GM08714 (cell line): ENCODE measurements around the gene SLC25A47.
"Not testable (repeated sequence)": the region's sequence is repeated elsewhere in the genome, so short reads cannot be mapped to it uniquely, and the experiment has no call there.

Experiments used
- H3K4me3 ChIP-seq: fragments of 200-500 bp; sonication (Bioruptor generic); 2 replicates; pipeline ENCODE4 v1.5.1; 2014; ENCODE audit warnings: mild to moderate bottlenecking, low read length, inconsistent platforms
- ZNF274 ChIP-seq: IDR thresholded peaks from 2 replicates; pipeline ENCODE4 v1.6.1; 2012; ENCODE audit warnings: mild to moderate bottlenecking, low read depth, low read length

The SLC25A47 gene

DNA sequence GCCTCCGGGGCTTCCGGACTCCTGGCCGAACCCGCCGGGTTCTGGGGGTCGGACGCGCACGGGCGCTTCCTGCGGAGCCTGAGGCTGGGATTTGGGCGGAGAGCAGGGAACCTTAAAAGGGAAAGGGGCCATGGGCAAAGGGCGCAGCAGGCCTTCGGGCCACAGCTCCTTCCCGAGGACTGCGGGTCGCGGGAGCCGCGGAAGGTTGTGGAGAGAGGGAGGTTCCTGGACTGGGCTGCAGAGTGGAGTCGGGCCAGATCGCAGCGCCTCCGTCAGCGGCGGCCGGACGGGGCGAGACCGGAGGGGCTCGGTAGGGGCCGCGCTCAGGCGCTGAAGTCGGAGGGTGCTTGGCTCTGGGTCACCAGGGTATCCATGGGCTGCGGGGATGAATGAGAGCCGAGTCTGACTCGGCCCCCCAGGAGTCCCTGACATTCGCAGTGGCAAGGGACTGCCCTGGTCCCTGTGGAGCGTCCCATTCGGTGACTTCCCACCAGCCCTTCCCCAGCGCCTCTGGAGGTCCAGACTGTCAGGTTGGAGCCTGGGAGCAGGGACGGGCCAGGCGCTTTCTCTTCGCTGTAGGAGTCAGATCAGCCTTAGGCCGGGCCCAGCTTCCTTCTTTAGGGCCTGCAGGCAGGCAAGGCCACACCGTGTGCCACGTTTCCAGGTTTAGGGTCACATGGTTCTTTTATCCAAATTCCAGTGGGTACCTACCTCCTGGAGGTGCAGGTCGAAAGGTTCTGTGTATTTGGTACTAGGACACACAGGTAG lies 16.0 kb upstream of the SLC25A47 start:
- no peak for TF ChIP-seq ZNF274

DNA sequence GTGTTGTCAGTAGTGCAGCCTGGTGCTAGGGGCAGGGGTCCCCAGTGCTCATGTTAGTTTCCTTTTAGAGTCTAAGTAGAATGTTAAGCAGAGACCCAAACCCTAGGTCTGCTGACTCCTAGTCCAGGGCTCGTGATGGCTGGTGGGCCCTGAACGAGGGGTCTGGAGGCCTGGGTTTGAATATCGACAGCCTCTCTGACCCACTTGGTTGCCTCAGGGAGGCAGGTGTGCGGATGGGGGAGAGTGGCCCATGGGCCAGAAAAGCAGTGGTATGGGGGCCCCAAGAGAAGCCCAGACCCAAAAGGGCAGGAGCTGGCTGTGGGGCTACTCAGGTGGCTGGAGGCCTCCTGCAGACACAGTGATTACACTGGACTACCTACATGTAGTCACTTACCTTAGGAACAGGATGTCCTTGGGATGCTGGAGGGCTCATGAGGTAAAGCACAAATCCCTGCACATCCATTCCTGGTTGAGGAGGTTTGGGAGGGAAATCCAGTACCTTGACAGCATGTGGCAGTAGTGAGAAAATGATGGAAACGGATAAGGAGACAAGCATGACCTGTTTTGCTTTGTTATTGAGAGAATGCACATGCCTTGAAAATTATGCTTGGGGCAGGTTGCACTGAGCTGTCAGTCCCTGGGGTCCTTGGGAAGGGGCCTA lies 15.2 kb upstream of the SLC25A47 start:
- H3K4me3 ChIP-seq: no peak overlapping the region
- TF ChIP-seq ZNF274: no peak

More for the DNA sequence above, 16.0 kb upstream of the SLC25A47 start:
- H3K4me3 ChIP-seq: peak overlapping the region; percentile 54; the same call in 1 of the 2 replicates

DNA sequence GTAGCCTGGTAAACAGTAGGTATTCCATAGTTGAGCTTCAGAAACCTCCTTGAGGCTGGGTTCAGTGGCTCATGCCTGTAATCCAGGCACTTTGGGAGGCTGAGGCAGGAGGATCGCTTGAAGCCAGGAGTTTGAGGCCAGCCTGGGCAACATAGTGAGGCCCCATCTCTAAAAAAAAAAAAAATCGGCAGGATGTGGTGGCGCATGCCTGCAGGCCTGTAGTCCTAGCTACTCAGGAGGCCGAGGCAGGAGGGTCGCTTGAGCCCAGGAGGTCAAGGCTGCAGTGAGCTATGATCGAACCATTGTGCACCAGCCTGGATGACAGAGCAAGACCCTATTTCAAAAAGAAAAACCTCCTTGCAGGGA lies 14.7 kb upstream of the SLC25A47 start:
- H3K4me3 ChIP-seq: not testable (repeated sequence)

DNA sequence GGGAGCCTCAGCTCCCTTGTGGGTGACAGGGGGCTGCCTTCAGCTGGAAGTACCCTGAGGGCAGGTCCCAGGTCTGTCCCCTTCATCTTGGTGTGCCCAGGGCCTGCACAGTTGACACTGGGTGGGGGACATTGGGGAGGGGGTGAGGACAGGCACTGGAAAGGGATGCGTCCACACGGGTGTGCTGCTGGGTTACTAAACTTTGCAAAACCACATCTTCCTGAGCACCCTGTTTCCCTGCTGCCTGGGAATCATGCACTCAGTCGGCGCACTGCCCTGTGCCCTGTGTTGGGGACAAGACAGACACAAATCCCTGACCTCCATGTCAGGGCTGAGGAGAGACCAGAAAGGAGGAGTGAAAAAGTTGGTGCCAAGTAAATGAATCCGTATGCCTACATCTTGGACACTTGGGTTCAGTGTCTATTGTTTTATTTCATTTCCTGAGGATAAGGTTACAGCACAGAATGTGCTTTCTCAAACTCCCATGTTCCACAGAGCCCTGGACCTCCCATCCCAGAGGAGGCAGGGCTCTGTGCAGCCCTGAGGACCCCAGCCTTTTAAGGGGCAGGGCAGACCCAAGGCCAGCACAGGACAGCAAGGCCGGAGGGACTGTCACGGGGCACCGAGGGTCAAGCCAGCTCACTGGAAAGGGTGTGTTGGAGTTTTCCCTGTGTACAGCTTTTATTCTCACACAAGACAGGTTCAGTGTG lies 14.0 kb upstream of the SLC25A47 start:
- no peak for TF ChIP-seq ZNF274

DNA sequence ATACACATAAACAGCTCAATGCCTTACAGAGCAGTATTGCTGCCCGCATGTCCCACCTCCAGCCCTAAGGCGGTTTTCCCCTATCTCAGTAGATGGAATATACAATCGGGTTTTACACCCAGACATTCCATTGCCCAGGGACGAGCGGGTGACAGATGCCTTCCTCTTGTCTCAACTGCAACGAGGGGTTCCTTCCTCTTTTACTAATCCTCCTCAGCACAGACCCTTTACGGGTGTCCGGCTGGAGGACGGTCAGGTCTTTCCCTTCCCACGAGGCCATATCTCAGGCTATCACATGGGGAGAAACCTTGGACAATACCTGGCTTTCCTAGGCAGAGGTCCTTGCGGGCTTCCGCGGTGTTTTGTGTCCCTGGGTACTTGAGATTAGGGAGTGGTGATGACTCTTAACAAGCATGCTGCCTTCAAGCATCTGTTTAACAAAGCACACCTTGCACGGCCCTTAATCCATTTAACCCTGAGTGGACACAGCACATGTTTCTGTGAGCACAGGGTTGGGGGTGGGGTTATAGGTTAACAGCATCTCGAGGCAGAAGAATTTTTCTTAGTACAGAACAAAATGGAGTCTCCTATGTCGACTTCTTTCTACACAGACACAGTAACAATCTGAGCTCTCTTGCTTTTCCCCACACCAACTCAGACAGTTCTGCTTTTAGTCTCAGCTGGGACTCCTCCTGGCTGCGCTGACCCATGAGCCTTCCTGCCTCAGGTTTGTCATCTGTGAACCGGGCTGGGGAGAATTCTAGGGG lies 10.8 kb upstream of the SLC25A47 start:
- not testable (repeated sequence) for H3K4me3 ChIP-seq

More for the DNA sequence above, 14.0 kb upstream of the SLC25A47 start:
- no peak overlapping the region for H3K4me3 ChIP-seq

DNA sequence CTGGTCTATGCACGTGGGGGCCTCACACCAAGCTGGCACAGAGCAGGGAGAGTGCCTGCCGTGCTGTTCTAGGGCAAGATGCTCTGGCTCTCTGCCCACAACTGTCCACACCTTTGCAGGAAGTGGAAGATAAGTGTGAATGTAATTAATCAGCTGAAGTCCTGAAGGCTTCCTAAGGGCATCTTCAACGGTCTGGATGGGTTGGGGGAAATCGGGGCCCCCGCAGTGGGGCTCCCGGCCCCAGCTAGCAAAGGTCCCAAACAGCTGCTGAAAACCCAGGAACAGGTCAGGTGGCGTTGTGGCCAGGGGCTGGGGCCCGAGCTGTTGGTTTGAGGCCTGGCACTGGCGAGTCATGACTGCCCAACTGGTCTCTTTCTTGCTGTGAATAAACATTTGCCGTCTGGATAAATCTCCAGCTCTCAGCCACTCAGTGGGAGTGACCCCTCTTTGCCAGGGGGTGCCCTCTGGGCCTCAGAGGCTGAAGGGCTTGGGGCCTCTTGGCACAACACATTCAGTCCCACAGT lies 10.2 kb upstream of the SLC25A47 start:
- H3K4me3 ChIP-seq: no peak overlapping the region
- TF ChIP-seq ZNF274: no peak

DNA sequence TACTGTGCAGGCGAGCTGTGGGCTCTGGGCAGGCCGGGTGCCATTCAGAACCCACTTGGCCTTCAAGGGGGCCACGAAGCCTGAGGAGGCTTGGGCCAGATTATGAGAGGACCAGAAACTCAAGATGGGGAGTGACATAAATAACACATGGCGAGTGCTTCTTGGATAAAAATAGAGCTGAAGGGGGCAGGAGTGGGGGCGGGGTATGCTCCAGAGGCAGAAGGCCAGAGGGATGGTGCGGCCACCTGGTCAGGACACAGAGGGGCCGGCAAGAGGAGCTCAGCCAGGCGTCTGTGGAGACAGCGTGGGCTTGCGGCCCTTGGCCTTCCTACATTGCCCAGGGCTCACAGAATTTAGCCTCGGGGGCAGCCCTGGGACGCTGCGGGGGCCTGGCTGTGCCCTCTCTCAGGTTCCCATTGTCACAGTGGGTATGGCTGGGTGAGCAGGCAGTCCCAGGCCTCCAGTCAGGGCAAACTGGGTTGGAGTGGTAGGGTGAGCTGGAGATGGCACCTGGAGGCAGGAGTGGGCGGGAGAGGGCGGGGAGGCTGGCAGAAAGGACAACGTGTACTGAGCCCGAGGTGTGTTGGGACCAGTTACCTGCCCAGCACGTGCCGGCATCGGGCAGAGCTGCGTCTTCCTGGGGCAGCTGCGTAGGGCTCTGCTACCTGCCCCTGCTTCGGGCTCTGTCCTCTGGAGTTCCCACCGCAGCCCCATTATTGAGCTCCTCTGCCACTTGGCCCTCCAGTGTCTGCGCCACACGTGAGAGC lies 9.5 kb upstream of the SLC25A47 start:
- TF ChIP-seq ZNF274: no peak
- H3K4me3 ChIP-seq: no peak overlapping the region

DNA sequence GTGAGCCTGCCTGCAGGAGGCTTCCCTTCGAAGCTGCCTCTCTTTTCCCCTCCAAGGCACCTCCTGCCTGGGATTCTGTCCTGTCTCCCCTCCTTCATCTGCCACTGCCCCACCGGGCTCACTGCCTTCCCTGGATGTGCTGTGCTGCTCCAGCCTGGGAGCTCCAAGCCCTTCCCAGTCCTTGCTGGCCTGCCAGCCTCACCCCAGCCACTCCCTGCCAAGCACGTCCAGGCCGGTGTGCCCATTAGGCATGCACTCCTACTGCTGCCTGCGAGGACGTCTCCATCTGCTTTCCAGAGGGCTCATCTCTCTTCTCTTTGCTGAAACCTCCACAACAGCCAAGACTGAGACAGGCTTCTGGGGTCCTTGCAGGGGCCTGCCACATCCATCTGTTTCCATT lies 8.4 kb upstream of the SLC25A47 start:
- no peak for TF ChIP-seq ZNF274
- H3K4me3 ChIP-seq: no peak overlapping the region

DNA sequence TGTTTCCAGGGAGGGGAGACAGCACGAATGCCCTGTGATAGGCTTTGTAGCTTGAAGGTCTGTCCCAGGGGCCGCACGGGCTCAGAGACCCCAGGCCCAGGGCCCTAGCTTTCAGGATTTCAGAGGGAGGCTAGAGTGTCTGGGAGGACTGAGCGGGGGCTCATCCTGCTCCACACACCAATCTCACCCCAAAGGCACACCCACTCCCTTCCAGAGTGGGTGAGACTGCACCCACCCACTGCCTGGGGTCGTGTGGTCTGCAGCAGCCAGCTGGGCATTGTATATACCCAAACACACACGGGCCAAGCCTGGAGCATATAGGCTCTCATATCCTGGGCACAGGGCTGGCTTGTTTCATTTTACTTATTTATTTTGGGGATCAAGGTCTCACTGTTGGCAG lies 5.8 kb upstream of the SLC25A47 start:
- no peak overlapping the region for H3K4me3 ChIP-seq
- no peak for TF ChIP-seq ZNF274

DNA sequence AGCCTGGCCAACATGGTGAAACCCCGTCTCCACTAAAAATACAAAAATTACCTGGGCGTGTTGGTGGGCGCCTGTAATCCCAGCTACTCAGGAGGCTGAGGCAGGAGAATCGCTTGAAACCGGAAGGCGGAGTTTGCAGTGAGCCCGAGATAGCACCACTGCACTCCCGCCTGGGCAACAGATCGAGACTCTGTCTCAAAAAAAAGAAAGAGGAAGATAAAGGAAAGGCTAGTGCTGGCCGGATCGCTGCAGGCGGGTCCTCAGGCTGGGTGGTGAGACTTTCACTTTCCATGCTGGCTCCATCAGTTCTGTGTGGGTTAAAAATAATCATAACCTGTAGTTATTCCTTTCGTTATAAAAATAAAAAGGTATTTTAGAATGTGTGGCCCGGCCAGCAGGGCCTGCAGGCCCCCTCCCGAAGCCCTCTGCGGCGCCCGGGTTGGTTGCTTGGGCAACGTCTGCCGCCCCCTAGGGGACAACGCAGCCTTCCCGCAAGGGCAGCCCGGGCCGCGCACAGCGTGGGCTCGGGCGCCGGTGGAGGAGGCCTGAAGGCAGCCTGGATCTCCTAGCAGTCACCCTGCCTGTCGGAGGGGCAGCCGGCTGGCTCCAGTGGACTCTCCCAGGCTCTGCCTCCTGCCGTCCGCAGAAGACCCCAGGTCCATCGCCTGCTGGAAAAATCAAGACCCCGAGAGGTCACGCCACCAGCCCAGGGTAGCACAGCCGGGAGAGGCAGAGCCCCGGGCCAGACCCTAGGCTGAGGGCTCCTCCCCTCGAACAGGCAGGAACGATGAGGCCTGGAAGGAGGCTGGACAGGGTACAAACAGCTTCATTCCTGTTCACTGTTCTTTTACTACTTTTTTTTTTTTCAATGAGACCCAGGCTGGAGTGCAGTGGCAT lies 5.0 kb upstream of the SLC25A47 start:
- peak overlapping the region; percentile 4; the same call in 1 of the 2 replicates for H3K4me3 ChIP-seq
- no peak for TF ChIP-seq ZNF274

DNA sequence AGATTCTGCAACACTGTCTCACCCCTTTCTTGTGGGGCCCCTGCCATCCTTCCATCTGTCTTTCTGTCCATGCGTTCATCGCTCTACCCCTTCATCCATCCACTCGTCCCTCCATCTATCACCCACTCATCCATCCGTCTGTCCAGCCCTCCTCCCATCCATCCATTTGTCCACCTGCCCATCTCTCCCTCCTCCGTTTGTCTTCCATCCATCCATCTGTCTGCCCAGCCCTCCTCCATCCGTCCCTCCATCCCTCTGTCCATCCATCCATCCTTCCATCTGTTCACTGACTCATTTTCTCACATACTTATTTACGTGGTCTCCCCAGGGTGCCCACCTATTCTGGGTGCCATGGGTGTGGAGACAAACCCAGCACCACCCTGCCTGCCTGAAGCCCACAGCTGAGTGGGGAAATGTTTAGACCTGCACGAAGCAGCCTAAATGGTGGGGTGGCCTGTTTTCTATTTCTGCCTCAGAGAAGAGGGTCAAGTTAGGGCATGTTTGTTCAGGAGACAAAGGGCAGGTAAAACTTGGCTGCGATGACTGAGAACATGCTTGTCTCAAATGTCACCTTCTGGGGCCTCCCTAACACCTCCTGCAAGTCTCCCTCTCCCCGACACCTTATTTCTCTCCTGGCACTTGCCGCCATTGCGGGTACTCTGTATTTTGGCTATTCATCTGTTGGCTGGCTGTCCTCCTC lies 2.8 kb upstream of the SLC25A47 start:
- H3K4me3 ChIP-seq: no peak overlapping the region

DNA sequence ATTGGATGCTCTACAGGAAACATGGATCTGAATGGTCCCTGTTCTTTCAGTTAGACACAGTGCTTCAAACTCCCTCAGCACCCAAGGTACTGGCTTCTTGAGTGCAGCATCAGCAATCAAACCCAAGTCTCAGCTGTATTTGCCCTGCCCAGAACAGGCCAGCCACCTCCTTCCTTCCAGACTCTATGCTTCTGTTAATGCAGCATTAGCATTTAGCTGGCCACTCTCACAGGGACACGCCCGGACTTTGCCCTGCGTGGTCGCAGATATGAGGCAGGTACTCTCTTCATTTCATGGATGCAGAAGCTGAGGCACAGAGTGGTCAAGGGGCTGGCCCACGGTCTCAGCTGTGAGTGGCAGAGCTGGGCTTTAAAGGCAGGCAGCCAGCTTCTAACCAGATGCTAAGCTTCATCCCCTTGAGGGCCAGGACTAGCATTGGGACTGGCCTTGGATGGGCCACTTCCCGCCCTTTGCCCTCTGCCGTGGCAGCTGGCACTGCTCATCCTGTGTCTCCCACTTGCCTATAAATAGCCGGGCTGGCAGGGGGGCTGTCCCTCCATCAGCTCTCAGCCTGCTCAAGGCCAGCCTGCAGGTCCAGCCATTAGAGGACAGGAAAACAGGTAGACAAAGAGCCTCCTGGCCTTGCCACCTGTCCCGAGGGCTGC lies 1.5 kb upstream of the SLC25A47 start:
- no peak overlapping the region for H3K4me3 ChIP-seq
- no peak for TF ChIP-seq ZNF274

More for the DNA sequence above, 2.8 kb upstream of the SLC25A47 start:
- TF ChIP-seq ZNF274: no peak
